Left hindlimb (tissue), 1 donor: Measurements from ENCODE around the gene FOXK2.

Source experiments
- DNase-seq: peaks from one replicate; pipeline ENCODE4 v3.0.0-alpha.2; 2018

FOXK2 gene

DNA sequence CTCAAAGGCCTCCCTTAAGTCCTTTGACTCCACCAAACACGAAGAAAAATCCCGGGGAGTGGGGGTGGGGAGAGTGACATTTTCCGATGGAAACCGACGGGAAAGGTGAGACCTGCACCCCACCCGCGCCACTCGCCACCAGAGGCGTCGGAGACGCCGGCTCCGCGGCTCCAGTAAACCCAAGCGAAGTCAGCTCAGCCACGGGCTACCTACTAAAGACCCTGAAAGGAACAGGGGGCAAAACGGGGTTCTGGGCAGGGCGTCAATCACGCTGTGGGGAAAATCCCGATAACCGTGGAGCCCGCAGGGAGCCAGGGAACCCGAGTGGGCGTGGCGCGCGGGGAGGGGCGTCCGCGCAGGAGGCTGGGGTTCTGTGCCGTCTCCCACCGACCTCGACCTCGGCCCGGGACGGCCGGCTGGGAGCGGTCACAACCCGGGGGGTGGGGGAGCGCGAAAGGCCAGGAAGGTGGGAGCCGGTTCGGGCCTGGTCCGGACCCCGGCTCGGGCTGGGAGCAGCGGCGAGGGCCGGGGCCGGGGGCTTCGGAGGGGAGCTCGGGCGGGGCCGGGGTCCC lies 128.1 kb downstream of the FOXK2 start:
- DNase-seq, result no peak

DNA sequence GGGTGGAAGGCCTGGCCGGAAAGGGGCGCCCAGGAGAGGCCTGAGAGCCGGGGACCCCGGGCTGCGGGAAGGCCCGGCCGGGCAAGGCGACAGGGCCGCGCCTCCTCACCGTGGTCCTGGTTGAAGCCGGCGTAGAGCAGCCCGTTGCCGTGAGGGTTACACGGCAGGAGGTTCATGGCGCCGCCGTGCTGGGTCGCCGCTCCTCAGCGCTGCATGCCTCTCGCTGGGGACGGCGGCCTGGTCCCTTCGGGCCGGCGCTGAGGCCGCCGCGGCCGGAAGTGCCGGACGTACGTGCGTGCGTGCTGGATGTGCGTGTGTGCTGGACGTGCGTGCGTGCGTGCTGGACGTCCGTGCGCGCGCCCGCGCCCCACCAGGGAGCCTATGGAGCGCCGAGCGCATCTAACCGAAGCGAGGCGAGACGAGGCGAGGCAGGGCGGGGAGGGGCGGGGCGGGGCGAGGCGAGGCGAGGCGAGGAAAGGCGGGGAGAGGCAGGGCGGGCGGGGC lies 128.7 kb downstream of the FOXK2 start, which contains the start of gene WDR45B:
TSS of gene WDR45B (minus strand) at position 280 of the 504 bp plus-strand sequence. CDS start at position 176, 104 bp downstream.
- peak; percentile 97 for DNase-seq

DNA sequence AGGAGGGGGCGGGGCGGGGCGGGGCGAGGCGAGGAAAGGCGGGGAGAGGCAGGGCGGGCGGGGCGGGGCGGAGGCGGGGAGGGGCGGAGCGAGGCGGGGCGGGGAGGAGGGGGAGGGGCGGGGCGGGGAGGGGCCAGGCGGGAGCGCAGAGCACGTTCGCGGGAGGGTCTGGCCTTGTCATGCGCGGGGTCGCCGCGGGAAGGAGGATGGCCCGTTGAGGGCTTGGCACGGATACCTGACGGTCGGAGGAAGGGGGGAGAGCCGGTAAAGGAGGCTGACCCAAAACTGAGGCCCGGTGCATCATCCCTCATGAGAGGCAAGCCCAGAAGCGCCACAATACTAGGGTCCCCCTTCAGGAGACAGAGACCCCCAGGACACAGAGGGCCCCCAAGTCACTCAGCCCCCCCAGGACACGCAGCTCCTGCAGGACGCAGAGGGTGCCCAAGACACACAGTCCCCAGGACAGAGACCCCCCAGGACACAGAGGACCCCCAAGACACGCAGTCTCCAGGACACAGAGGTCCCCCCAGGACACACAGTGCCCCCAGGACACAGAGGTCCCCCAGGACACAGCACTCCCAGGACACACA lies 129.3 kb downstream of the FOXK2 start:
- DNase-seq, result peak; percentile 56

DNA sequence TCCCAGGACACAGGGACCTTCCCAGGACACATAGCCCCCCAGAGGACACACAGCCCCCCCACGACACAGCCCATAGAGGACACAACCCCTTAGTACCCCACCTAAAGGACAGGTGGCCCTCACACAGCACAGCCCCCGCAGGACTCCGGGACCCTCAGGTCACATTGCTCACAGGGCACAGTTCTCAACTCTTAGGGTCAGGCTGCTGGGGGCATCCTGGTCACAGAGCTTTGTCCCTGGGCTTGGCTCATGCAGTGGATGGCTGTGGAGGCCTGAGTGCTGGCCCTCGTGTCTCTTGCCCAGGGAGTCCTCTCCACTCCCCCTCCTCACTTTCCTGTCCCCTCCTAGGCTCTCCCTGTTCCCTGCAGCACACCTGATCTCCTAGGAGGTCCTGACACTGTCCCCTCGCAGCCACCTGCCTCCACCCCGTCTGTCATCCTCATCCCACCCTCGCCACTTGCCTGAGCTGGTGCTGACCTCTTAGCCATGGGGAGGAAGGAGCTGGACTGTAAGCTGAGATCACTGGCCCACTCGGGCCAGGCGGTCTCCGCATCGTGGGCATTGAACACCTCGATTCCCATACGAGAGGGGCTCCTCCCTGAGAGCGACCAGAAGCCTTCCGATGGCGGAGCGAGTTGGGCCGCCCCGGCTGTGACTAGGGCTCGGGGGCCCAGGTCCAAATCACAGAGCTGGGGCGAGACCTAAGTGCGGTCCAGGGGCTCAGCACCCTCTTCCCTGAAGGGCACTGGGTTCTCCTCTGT lies 130.1 kb downstream of the FOXK2 start:
- no peak for DNase-seq

GRCh38 chr17:82650723-82651122 lies 131.2 kb downstream of the FOXK2 start:
- DNase-seq, result no peak

DNA sequence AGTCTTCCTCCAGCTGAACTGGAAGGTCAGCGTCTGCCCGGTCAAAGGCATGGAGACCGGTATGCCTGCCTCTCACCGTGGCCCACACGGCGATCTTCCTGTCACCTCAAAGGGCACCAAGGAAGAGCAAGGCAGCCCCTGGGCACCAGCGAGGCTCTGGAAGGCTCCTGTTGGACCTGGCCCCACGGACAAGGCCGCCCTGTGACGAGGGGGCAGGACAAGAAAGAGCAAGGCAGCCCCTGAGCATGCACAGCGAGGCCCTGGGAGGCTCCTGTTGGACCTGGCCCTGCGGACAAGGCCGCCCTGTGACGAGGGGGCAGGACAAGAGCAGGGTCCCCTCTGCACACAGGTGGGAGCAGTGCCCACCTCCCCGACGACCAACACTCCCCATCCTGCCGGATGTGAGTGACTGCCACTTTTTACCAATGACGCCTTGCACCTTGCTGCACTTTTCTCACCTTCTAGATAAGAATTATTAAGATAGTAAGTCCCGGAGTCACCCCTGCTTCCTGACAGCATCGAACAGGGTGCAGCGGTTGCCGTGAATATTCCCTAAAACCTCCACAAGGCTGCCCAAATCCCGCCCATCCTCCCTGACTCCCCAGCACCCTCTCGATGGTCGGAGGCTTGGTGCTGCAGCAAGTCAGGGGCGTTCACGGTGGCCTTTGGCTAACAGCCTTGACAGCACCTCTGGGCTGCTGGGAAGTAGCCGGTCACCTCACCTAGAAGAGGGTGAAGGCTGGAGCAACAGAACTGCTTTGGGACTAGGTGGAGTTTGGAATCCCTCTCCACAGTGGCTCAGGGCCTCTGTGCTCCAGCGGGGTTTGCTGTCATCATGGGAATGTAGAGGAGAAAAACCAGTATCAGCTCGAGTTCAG lies 134.4 kb downstream of the FOXK2 start:
- DNase-seq, result no peak
